GM18517 (cell line): ENCODE data around the gene TWF2.
A peak's percentile ranks its signal among the peaks of the same experiment; 100 is the strongest.
"Not testable (repeated sequence)": the region's sequence is repeated elsewhere in the genome, so short reads cannot be mapped to it uniquely, and the experiment has no call there.

Experiments used
- ATAC-seq: cut with Tn5 transposase; IDR thresholded peaks from one replicate; pipeline ENCODE4 v1.9.1; 2021; ENCODE audit warnings: mild to moderate bottlenecking, moderate library complexity; ENCODE audit not compliant: unreplicated experiment

Gene TWF2

DNA sequence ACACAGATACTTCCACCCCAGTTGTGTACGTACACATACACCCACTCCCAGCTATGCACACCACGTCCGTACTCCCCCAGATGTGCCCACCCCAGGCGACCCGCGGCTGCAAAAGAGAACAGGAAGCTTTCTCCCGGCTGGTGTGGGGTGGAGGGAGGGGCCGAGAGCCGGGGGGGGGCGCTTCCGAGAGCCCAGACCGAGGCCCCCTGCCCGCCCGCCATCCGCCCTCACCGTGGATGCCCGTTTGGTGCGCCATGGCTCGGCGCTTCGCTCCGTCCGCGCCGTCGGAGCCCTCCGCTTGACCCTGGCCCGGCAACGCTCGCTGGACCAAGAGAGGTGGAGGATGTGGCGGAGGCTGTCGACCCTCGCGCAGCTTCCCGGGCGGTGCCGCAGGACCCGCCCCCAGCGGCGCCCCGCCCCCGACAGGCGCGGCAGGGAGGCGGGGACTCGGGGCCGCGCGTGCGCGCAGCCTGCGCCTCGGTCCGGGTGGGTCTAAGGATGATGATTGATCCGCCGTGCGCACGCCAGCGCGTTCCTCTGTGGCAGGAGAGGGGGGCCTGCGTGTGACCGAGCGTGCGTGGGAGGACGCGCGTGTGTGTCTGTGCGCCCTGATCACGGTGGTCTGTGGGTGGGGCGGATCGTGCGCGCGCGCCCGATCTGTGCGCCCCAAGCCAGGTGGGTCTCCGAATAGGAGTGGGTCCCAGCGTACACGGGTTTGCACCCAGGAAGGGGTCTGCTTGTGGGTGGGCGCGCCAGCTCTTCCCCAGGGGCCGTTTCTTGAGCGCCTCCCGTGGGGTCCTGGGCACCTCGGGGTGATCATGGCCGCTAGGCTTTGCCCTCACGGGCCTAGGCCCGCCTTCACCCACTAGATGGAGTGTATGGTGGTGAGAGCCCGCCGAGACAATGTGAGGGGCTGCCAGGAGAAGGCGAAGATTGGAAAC, at the start of gene TWF2:
Gene TWF2, minus strand, starts transcription at position 398 of the 941 bp plus-strand sequence. Its CDS starts 142 bp downstream, at position 256.
- peak; percentile 63 for ATAC-seq

DNA sequence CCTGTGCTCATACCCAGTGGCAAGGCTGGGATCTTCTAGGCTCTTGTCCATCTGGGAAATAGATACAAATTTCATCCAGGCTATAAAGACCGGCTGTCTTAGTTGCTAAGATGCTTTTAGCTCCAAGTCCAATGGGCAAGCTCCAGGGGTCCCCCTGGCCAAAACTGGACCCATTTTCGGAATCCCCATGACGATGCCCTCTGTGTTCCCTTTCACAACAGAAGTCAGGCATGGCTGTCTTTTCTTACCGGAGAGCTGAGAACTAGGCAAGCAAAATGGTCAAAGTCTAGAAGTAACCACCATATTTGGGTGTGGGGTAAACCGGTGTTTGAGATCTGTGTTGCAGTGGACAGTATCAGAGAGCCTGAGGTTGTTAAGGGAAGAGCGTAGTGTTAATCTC, 49.7 kb upstream of the TWF2 start:
- ATAC-seq: no peak

DNA sequence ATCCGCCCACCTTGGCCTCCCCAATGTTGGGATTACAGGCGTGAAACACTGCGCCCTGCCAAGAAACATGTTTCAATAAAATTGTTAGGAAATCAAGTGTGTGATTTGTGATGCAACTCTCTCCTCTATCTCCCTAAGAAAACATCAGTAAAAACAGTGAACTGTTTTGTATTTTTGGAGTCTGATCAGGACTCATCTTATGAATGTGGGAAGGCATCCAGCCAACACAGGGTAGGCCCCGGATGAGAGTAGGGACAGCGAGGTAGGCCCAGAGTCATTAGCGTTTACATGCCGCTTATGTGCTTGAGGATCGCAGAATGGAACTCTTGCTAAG, 47.8 kb upstream of the TWF2 start:
- ATAC-seq: no peak

DNA sequence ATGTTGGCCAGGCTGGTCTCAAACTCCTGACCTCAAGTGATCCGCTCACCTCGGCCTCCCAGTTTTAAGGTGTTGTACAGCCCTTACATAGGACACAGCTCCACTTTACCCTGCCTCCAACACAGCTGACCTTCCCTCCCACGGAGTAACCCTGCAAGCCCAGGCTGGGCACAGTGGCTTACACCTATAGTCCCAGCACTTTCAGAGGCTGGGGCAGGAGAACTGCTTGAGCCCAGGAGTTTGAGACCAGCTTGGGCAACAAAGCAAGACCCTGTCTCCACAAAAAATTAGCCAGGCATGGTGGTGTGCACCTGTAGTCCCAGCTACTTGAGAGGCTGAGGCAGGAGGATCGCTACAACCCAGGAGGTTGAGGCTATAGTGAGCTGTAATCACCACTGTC, 45.1 kb upstream of the TWF2 start:
- not testable (repeated sequence) for ATAC-seq

DNA sequence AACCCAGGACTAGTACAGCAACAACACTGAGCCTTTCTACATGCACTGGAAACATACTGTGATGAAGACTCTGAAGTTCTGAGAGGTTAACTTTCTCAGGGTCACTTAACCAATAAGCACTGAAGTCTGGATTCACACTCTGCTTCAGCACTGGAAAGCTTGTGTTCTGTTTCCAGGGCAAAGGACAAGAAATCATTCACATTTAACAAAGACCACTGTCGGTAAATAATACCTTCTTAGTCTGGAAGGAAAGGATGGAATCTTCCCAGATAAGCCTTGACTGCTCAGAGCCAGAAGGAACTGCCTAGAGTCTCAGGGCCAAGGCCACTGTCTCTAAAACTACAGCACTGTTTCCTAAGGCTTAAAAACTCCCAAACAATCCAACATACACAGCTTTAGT, 44.3 kb upstream of the TWF2 start:
- ATAC-seq: no peak

DNA sequence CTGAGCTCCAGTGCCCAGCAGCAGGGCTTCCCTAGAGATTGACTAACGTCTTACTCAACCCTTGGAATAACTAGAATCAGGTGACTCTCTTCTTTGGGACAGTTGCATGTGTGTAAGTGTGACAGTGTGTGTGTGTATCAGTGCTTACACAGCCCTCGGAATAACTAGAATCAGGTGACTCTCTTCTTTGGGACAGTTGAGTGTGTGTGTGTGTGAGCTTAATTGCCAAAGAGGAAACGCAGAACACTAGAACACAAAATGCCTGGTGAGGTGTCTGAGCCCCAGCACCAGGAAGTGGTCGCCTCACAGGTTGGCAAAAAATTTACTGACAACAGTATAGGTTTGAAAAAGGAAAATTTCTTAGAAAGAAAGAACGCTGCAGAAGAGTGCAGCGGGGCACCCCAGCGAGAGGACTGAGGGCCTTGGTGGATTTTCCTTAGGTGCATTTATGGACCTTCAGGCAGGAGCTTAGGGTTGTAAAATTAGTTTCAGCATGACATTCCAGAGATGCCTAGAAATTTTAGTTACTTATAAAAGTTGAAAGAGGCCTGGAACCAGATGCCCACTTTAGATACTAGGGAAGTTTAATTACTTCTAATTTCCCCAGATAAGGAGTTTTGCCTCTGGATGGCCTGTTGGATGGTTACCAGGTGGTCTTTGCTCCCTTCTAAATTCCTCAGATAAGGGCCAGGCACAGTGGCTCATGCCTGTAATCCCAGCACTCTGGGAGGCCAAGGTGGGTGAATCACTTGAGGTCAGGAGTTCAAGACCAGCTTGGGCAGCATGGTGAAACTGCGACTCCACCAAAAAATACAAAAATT, 43.2 kb upstream of the TWF2 start:
- no peak for ATAC-seq

DNA sequence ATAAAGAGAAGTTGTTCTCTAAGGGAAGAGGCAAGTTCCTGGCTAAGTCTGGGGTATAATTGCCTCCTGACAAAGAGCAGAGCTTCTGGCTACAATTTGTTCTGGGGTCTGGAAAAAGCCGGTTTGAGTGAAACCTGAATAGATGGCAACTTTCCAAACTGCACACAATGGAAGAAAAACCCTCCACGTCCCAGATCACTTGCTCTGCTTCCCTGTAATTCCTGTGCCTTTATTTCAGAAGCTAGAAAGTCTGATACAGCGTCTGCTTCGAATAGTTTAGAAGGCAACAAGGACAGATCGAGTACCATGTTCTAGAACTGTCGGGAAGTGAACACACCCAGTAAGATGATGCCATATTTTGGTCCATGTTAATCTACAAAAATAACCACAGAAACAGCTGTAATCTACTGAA, 41.1 kb upstream of the TWF2 start:
- ATAC-seq: no peak

DNA sequence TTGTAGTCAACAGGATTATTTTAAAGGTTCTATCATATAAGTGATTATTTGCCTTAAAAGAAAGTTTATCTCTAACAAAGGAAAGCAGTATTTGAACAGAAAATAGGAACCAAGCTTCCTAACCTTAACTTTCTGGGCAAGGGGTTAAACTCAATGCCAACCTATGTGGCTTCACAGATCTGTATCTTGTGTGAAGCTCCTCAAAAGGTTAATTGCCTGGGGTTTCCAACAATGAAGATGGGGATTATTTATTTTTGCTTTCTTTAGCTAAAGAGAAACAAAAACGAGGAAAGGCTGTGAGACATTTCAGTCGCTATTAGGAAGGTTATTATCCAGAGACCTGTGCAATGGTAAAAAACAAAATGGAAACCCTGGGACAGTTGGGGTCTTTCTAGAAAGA, 40.6 kb upstream of the TWF2 start:
- no peak for ATAC-seq

DNA sequence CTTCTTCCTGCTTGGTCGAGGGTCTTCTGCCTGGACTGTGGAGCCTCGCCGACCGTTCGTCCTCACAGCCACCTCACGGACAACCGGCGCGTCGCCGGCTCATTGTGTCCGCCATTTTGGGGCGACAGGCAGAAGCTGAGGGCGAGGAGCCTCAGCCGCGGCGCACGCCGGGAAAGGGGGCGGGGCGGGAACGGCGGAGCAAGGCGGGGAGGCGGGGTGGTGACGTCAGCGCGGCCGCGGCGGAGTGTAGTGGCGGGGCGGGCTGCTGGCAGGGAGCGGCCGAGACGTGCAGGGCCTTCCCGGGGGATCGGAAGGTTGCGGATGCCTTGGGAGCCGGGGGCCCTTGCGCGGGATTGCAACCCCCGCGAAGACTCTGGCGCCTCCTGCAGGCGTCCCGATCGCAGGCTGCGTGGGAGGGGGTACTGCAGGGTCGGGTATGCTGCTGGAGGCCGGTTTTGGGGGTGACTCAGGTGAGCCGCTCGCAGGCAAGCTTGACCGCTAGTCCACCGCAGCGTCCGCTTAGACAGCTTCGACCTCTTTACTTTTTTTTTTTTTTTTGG, 39.6 kb upstream of the TWF2 start, which contains the start of gene WDR82:
Gene WDR82, minus strand, starts transcription at position 140 of the 560 bp plus-strand sequence. CDS start 288 bp downstream, outside the sequence.
- peak; percentile 62 for ATAC-seq

DNA sequence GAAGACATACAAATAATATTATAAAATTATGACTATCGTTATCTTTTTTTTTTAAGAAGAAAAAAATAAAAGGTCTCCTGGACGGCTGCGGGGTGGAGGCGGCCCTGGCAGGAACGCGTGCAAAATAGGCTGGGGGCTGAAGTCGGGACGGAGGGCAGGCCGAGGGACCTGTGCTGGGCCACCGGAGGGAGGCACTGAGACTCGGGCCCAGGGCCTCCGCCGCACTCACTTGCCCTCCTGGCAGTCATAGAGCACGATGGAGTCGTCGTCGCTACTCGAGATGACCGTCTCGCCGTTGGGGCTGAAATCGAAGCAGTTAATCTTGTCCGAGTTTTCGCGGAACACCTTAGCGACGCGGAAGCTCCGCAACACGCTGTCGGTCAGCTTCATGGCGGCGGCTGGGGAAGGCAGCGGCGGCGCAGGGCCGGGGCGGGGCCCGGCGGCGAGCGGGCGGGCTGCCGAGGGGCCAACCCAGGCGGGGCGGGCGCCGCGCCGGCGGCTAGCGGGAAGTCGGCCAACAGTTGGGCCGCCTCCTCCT, 39.1 kb upstream of the TWF2 start:
- ATAC-seq: peak; percentile 74

DNA sequence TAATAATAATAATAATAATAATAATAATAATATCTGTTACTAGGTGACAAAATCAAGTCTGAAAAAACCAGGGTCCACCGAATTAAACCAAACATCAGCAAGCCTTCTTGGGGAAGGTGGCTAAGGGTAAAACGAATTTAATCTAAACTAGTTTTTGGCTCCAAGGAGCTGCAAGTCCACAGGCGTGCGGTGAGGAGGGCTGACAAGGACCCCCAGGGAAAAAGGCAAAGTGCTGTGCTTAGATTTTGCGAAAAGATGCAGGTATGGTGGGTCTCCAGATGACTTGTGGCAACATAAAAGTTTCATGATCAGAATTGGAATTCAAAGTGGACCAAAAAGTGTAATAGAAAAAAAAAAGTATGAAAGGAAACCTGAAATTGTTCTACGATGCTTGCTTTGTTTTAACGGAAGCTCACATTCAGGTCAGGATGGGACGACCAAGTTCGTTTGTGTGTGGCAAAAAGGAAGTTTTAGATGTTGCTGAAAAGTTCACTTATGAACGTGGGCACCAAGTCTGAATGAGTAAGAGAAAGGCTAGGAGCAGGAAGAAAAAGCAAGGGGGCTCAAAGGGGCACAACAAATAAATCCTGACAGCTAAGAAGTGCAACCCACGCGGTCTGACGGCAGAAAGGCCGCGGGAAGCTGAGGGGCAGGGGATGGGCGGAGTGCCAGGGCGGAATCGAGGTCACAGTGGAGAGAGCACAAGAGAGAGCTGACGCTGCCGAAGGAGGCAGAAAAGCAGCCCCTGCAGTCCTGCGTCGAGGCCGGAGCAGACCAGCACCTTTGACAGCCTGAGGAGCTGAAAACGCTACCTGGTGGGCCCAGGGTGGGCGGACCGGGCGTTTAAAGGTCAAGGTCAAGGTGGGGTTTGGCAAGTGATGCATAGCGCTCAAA, 38.4 kb upstream of the TWF2 start:
- ATAC-seq: peak; percentile 13

DNA sequence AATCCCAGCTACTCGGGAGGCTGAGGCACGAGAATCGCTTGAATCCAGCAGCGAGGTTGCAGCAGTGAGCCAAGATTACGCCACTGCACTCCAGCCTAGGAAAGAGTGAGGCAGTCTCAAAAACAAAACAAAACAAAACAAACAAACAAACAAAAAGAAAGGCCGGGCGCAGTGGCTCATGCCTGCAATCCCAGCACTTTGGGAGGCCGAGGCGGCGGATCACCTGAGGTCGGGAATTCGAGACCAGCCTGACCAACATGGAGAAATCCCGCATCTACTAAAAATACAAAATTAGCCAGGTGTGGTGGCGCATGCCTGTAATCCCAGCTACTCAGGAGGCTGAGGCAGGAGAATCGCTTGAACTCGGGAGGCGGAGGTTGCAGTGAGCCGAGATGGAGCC, 35.8 kb upstream of the TWF2 start:
- ATAC-seq: not testable (repeated sequence)

DNA sequence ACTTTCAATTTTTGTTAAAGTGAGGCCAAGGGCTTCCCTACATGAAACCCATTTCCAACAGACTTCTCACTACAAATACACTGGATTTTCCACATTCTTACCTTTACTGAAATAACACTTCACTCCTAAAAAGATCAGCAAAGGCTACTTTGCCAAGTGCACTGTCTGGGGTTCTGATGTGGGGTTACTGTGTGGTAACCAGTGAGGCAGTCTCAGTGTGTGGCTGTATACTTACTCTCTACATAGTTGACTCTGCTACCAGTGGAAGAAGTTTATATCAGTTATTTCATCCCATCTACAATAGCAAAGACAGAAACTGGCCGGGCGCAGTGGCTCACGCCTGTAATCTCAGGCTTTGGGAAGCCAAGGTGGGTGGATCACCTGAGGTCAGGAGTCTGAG, 33.9 kb upstream of the TWF2 start:
- no peak for ATAC-seq

DNA sequence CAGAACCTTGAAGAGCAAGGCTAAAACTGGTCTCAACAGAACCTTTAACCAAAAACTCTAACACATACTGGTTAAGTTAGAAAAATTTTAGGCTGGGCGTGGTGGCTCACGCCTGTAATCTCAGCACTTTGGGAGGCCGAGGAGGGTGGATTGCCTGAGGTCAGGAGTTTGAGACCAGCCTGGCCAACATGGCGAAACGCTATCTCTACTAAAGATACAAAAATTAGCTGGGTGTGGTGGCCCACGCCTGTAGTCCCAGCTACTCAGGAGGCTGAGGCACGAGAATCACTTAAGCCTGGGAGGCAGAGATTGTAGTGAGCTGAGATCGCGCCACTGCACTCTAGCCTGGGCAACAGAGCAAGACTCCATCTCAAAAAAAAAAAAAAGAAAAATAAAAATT, 33.2 kb upstream of the TWF2 start:
- not testable (repeated sequence) for ATAC-seq

DNA sequence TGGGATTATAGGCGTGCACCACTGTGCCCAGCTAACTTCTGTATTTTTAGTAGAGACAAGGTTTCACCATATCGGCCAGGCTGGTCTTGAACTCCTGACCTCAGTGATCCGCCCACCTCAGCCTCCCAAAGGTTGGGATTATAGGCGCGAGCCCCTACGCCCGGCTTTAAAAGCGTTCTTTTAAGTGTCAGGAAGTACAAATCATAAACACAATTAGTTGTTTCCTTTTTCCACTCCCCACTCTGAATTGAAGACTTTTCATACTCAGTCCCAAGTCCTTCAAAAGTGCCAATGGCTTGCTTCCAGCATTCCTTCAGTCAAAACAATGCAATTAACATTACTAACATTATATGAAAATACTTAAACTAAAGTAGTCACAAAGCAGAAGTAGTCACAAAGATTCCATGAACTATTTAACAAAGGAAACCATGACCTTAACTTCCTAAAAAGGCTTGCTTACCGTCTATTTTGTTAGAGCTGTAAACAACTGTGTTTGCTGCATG, 31.3 kb upstream of the TWF2 start:
- ATAC-seq: no peak

DNA sequence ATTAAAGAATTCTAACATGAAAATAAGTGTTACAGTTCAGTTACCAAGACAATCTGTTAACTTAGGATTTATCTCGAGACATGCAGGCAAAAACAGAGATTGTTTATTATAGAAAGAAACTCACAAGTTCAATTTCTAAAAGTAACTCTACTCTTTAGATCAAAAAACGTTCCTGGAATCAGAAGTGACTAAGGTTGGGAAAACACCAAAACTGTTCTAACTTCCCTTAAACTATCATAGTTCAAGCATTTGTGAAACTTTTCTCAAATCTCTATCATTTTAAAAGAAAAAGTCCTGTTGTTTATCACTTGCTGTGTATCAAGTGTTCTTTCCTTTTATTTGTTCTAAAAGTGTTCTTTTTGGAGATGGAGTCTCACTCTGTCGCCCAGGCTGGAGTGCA, 30.8 kb upstream of the TWF2 start:
- ATAC-seq: no peak

DNA sequence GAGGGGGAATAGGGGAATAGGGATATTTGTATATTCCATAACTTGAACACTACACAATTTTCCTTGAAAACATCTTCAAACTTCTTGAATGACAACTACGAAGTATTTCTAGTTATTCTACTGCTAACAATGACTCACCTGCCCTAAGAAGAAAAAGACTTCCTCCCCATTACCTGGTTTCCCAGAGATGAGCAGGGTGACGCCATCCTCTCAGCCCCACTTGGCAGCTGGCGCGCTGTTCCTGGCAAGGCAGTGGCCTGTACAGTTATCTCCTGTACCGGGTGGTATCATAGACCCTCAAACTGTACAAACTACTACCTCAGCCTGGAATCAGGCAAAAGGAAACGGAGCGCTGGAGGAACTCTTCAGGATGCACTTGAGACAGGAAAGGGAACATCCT, 29.1 kb upstream of the TWF2 start:
- ATAC-seq: no peak

DNA sequence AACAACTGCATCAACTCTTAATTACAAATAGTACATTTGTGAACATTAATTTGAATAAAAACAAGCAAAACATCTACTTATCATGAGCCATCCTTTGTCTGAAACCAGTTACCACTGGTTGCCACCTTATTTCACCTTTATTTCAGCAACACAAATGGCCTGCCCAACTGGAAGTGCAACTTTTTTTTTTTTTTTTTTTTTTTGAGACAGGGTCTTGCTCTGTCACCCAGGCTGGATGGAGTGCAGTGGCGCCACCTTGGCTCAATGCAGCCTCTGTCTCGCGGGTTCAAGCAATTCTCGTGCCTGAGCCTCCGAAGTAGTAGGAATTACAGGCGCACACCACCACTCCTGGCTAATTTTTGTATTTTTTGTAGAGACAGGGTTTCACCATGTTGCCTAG, 26.4 kb upstream of the TWF2 start:
- ATAC-seq: no peak

DNA sequence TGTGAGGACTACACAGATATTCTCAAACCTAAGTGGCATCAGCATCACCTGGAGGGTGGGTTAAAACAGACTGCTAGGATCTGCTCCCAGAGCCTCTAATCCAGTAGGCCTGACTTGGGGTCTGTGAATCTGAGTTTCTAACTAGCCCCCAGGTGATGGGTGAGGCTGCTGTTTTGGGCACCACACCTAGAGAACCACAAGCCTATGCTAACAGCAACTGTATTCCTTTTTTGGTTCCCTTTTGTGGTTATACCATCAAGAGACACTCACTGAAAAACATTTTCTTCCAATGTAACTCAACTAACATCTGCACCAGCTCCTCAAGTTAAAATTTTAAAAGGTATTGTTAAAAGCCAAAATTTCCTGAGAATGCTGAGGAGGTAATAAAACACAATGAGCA, 23.5 kb upstream of the TWF2 start:
- no peak for ATAC-seq

DNA sequence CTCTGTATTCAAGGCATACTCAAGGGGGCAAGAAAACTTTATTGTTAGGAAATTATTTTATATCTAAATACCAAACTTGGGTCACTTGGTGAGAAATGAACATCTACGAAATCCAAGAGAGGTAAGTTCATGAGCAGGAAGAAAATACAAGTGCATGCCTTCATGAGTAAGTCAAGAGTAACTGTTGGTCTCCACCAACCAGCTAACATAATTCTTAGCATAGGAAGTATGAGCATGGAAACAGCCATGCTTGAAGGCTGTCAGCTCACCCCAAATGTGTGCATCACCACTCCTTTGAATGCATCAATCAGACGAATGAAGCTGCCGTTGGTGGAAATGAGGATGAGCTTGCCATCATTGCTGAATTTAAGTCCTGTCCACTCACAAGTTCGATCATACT, 20.5 kb upstream of the TWF2 start:
- no peak for ATAC-seq
